NT2/D1 (cell line): Measurements from ENCODE around the gene ARHGEF38.

Experiments
- SUZ12 ChIP-seq: IDR thresholded peaks from 2 replicates; pipeline ENCODE4 v1.6.1; 2011; ENCODE audit not compliant: insufficient read length, insufficient read depth; ENCODE audit errors: extremely low read depth
- YY1 ChIP-seq: IDR thresholded peaks from 2 replicates; pipeline ENCODE4 v1.6.1; 2011; ENCODE audit not compliant: insufficient read length, insufficient read depth
- ZNF274 ChIP-seq: IDR thresholded peaks from 2 replicates; pipeline ENCODE4 v1.6.1; 2011; ENCODE audit warnings: mild to moderate bottlenecking, low read depth, low read length

- no peak for TF ChIP-seq ZNF274
- no peak for TF ChIP-seq YY1
- TF ChIP-seq SUZ12 = no peak
These were observed 25.3 kb upstream of the ARHGEF38 start for GRCh38 chr4:105527081-105527480.
